Measurements from ENCODE around the gene MX2. TPM values are rescaled to one million over a fixed set of nuclear protein-coding genes. Genes with fewer than 3 reads are reported as not detected.

The MX2 gene
- polyA plus RNA-seq, 1 experiment: 5.1 TPM

DNA sequence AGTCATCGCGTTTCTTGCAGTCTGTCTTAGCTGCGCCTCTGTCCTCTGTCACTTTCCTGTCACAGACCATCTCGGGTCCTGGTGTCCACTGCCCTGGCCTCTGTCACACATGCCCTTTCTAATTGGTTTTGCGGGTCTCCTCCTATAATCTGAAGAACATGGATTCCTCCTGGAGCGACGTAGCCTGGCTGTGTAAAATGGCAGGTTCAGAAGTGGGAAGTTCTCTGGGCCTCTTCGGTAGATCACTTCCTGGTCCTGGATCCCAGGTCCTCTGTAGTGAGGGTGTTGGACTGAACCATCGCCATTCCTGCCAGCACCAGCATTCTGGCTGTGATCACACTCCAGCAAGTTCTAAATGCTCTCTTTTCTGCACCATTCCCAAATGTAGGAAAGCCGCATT is 44.4 kb upstream of the MX2 start:
- ChIA-PET CTCF (interaction anchor here (1.4 kb wide), 1 partner anchor 184 kb away, joined by 4 read pairs; no protein-coding TSS in a partner anchor), POLR2A (no interaction called here)
- TF ChIP-seq, protein P1, sequence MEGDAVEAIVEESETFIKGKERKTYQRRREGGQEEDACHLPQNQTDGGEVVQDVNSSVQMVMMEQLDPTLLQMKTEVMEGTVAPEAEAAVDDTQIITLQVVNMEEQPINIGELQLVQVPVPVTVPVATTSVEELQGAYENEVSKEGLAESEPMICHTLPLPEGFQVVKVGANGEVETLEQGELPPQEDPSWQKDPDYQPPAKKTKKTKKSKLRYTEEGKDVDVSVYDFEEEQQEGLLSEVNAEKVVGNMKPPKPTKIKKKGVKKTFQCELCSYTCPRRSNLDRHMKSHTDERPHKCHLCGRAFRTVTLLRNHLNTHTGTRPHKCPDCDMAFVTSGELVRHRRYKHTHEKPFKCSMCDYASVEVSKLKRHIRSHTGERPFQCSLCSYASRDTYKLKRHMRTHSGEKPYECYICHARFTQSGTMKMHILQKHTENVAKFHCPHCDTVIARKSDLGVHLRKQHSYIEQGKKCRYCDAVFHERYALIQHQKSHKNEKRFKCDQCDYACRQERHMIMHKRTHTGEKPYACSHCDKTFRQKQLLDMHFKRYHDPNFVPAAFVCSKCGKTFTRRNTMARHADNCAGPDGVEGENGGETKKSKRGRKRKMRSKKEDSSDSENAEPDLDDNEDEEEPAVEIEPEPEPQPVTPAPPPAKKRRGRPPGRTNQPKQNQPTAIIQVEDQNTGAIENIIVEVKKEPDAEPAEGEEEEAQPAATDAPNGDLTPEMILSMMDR (IDR thresholded peaks at IDR 0.05; ENCODE audit: insufficient read depth, low read depth, low read length): no peak
- H3K27me3 ChIP-seq (ENCODE audit: control insufficient read depth, insufficient read depth, low read length): peaks cover 23% of the 10 kb centered on the region
- no peaks in the 10 kb centered on the region for H3K36me3 ChIP-seq (ENCODE audit: control insufficient read depth, insufficient read depth, low read length)
- no peak for DNase-seq (ENCODE audit: low read depth)
- no peak overlapping the region for H3K4me3 ChIP-seq (ENCODE audit: low read depth, low read length)

DNA sequence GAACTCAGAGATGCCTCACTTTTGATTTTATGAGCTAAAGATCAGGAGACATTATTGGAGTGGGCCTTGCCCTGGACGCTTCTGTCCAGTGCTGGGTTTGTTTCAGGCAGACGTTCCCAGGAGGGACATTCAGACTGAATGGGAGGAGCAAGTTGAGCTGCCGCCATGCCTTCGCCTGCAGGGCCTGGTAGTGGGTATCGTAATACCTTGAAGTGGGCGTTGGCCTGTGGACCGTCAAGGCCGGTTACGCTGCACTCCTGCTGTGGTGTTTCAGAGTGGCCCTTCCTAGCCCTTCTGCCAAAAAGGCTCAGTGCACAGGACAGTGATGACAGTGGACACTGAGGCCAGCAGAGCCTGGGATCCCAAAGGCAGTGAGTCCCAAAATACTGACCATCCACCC is 43.6 kb upstream of the MX2 start:
- POLR2A ChIA-PET: no interaction called here
- CTCF ChIA-PET: interaction anchor here (1.4 to 1.8 kb wide), 2 partner anchors 10 to 185 kb away, joined by 4 read pairs; no protein-coding TSS in a partner anchor
- peaks cover 23% of the 10 kb centered on the region for H3K27me3 ChIP-seq (ENCODE audit: control insufficient read depth, insufficient read depth, low read length)

DNA sequence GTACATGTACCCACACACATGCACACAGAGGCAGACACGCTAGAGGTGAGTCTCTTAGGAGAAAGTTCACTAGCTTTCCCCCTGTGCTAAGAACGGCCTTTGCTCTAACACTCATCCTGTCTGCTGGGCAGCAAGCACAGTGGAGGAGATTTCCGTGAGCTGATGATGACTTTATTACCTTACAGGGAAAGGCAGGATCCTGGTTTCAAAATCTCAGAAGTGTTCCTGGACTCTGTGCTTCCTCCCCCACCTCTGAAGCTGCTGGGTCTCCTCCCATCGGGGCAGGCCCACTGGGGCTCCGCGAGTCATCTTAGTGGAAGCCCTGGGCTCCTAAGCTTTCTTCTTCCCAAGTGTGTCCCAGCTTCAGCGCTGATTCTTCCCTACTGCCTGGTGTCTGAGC is 42.6 kb upstream of the MX2 start:
- DNase-seq (ENCODE audit: low read depth): no peak
- CTCF ChIA-PET: interaction anchor here (0.6 to 1.8 kb wide), 3 partner anchors 11 to 53 kb away, joined by 3 to 5 read pairs (median 4); no protein-coding TSS in a partner anchor
- H3K36me3 ChIP-seq (ENCODE audit: control insufficient read depth, insufficient read depth, low read length): no peaks in the 10 kb centered on the region
- H3K27me3 ChIP-seq (ENCODE audit: control insufficient read depth, insufficient read depth, low read length): peaks cover 23% of the 10 kb centered on the region
- TF ChIP-seq, protein P1 (IDR thresholded peaks at IDR 0.05; ENCODE audit: insufficient read depth, low read depth, low read length): no peak
- POLR2A ChIA-PET: no interaction called here
- H3K4me3 ChIP-seq (ENCODE audit: low read depth, low read length): no peak overlapping the region

More for the DNA sequence above, 43.6 kb upstream of the MX2 start:
- TF ChIP-seq, protein P1 (IDR thresholded peaks at IDR 0.05; ENCODE audit: insufficient read depth, low read depth, low read length): no peak
- Histone ChIP-seq H3K4me3 (ENCODE audit: low read depth, low read length) (no peak overlapping the region), H3K36me3 (ENCODE audit: control insufficient read depth, insufficient read depth, low read length) (no peaks in the 10 kb centered on the region)
- DNase-seq (ENCODE audit: low read depth): no peak

DNA sequence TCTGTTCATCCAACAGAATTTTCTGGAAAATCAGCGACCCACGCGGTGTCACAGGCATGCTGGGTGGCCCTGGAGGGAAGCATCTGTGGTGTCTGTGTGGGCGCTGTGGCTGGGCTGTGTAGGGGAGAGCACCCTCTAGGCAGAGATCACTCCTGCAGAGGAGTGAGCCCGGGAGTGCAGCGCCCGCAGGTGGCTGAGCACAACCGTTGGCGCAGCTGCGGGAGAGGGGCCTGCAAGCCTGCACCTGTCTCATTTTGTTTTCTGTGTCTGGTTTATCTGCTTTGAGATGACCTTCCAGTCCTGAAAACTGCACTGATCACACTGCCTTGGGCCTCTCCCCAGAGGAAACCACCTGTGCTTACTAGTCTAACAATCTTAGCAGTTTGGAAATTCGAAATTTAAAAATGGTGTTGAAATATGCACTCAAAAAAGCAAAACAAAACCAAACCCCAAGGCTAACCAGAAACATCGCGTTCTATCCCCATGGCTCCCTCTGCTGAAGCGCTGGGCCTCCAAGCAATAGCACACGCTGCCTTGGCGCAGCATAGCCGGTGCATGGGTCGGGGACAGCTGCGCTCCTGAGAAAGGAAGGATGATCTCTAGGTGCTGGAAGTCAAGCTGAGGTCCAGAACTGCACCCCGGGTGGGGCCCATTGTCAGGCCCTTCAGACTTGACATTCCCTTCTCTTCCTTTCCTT is 40.5 kb upstream of the MX2 start:
- ChIA-PET POLR2A (no interaction called here), CTCF (interaction anchor here (0.8 kb wide), 1 partner anchor 53 kb away, joined by 3 read pairs; no protein-coding TSS in a partner anchor)
- H3K27me3 ChIP-seq (ENCODE audit: control insufficient read depth, insufficient read depth, low read length): peaks cover 13% of the 10 kb centered on the region
- H3K36me3 ChIP-seq (ENCODE audit: control insufficient read depth, insufficient read depth, low read length): no peaks in the 10 kb centered on the region
- TF ChIP-seq, protein P1 (IDR thresholded peaks at IDR 0.05; ENCODE audit: insufficient read depth, low read depth, low read length): no peak
- H3K4me3 ChIP-seq (ENCODE audit: low read depth, low read length): no peak overlapping the region
- DNase-seq (ENCODE audit: low read depth): no peak

DNA sequence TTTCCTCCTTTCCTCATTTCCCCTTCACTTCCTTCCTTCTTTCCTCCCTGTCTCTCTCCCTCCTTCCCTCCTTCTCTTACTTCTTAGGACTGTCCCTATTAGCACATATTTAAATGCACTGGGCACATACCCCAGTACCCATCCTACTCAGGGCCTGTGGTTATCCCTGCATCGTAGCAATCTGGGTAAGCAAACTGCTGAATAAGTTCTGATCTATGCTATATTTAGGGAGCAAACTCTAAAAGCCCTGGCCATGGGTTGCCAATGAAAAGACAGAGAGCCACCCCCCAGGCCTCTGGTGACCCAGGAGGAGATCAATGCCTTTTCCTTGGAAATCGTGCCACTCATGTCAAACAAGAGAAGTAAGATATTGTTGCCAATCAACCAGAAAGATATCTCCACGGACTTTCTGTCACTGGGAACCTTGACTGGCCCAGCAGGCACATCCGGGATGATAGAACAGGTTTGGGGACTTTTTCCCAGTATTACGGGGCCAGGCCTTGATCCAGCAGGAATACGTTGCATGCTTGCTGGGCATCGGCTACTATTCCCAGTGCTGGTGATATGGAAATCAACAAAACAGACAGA is 39.8 kb upstream of the MX2 start:
- CTCF ChIA-PET: no interaction called here
- H3K4me3 ChIP-seq (ENCODE audit: low read depth, low read length): no peak overlapping the region
- TF ChIP-seq, protein P1 (IDR thresholded peaks at IDR 0.05; ENCODE audit: insufficient read depth, low read depth, low read length): no peak
- no peaks in the 10 kb centered on the region for H3K36me3 ChIP-seq (ENCODE audit: control insufficient read depth, insufficient read depth, low read length)
- POLR2A ChIA-PET: no interaction called here
- peaks cover 10% of the 10 kb centered on the region for H3K27me3 ChIP-seq (ENCODE audit: control insufficient read depth, insufficient read depth, low read length)
- DNase-seq (ENCODE audit: low read depth): no peak

All from BJ (cell line).